Kidney (tissue), 14 donors: ENCODE results near the gene HMGN2. TPM values are rescaled to one million over a fixed set of nuclear protein-coding genes. Genes with fewer than 3 reads are reported as not detected.

Source experiments
- DNase-seq, 5 donors: peaks; one replicate each; pipeline ENCODE4 v3.0.0-alpha.2; 2013 to 2020
- FAIRE-seq: peaks from 2 replicates; lab custom pipeline; 2012; peaks lifted over from hg19 to GRCh38; lab: Jason Lieb, UNC
- H3K27ac ChIP-seq, 2 donors: one replicate each; pipeline ENCODE4 v1.7.0; 2013; ENCODE audit warnings: low read depth in 2 of 2, low read length in 2 of 2, inconsistent platforms in 1 of 2
- H3K27me3 ChIP-seq: one replicate; pipeline ENCODE4 v1.7.1; 2013; ENCODE audit warnings: low read length, inconsistent platforms; ENCODE audit not compliant: control insufficient read depth, insufficient read depth
- H3K36me3 ChIP-seq, 3 donors: one replicate each; pipeline versions ENCODE4 v1.7.0 to v1.7.1; 2013; ENCODE audit warnings: low read length in 3 of 3, control low read depth in 1 of 3, inconsistent platforms in 1 of 3; ENCODE audit not compliant: insufficient read depth in 3 of 3, control insufficient read depth in 2 of 3
- H3K4me1 ChIP-seq, 3 donors: one replicate each; pipeline versions ENCODE4 v1.7.0 to v1.7.1; 2013; ENCODE audit warnings: low read length in 3 of 3, inconsistent platforms in 1 of 3, low read depth in 1 of 3; ENCODE audit not compliant: control insufficient read depth in 2 of 3, insufficient read depth in 2 of 3
- H3K4me3 ChIP-seq, 3 donors: one replicate each; pipeline versions ENCODE4 v1.7.0 to v1.8.1; 2013; ENCODE audit warnings: low read length in 3 of 3, control low read depth in 1 of 3, inconsistent platforms in 1 of 3
- H3K9ac ChIP-seq, 3 donors: one replicate each; pipeline versions ENCODE4 v1.7.0 to v1.7.1; 2013; ENCODE audit warnings: low read length in 3 of 3, control low read depth in 1 of 3, inconsistent platforms in 1 of 3
- H3K9me3 ChIP-seq, 3 donors: one replicate each; pipeline versions ENCODE4 v1.7.0 to v1.7.1; 2013; ENCODE audit warnings: low read length in 3 of 3, control low read depth in 1 of 3, inconsistent platforms in 1 of 3; ENCODE audit not compliant: control insufficient read depth in 2 of 3, insufficient read depth in 1 of 3
- CTCF ChIP-seq: IDR thresholded peaks from 3 replicates; pipeline ENCODE4 v1.5.1; 2012; ENCODE audit warnings: mild to moderate bottlenecking, moderate library complexity, borderline replicate concordance; ENCODE audit not compliant: insufficient read depth; ENCODE audit errors: extremely low read depth
- intact Hi-C: fragments of 100-400 bp; cut with DNase I; formaldehyde crosslinking; loops from one replicate; pipeline ENCODE4 v1.11.1; 2022
- polyA plus RNA-seq: library from polyadenylated mRNA; stranded (reverse); fragments of 350-450 nt; fragmentation: Illumina TruSeq; extraction: RNeasy Lipid Tissue Mini Kit (QIAGEN cat#74804); gene quantifications from one replicate; pipeline ENCODE4 v1.2.3, GENCODE V29; 2014; ENCODE audit warnings: low read depth, low replicate concordance; ENCODE audit not compliant: insufficient read depth
- total RNA-seq: library from RNA; stranded (reverse); fragmentation: NEBNext Ultra II Directional; extraction: Animal tissue kit (Norgen Biotek cat#: 25700); gene quantifications from one replicate; pipeline ENCODE4 v1.2.1, GENCODE V29; 2021
- donor health status: control.
- donor health status: control.
- donor health status: control.
- donor health status: control.
- donor health status: control.
- donor health status: DM: yes; HTN: yes; CAD: no.
- donor health status: Normal renal cell carcinoma (clear cell type).

HMGN2 gene
- total and polyA plus RNA-seq, 2 donors from 2014 or later = 362 to 413 TPM

GRCh38 chr1:26478988-26479387 is 6.7 kb downstream of the HMGN2 start:
- Histone ChIP-seq H3K9me3 (no peaks in the 10 kb centered on the region), H3K27ac (no peak overlapping the region), H3K4me3 (no peak overlapping the region), H3K4me1 (peaks cover 0 to 3% (median 1%) of the 10 kb centered on the region in 3 donors), H3K27me3 (no peaks in the 10 kb centered on the region), H3K36me3 (peaks cover 8 to 27% (median 12%) of the 10 kb centered on the region in 3 donors), H3K9ac (no peak overlapping the region)
- DNase-seq (no peak), FAIRE-seq (no peak)
- intact Hi-C loops = no loop called here
- no peak for TF ChIP-seq CTCF

GRCh38 chr1:26482921-26483320 is 10.7 kb downstream of the HMGN2 start:
- H3K27ac ChIP-seq = no peak overlapping the region
- no peak for TF ChIP-seq CTCF
- no peak for FAIRE-seq
- no peaks in the 10 kb centered on the region for H3K27me3 ChIP-seq
- H3K4me3 ChIP-seq = no peak overlapping the region
- intact Hi-C loops = no loop called here
- H3K36me3 ChIP-seq = peaks cover 0 to 3% (median 0%) of the 10 kb centered on the region in 3 donors
- H3K9me3 ChIP-seq = no peaks in the 10 kb centered on the region
- H3K4me1 ChIP-seq = no peaks in the 10 kb centered on the region
- DNase-seq = no peak
- no peak overlapping the region for H3K9ac ChIP-seq

- TF ChIP-seq CTCF = no peak
- DNase-seq (no peak), FAIRE-seq (no peak)
- Histone ChIP-seq H3K36me3 (no peaks in the 10 kb centered on the region), H3K27me3 (no peaks in the 10 kb centered on the region), H3K9ac (no peak overlapping the region), H3K27ac (no peak overlapping the region), H3K9me3 (no peaks in the 10 kb centered on the region), H3K4me3 (no peak overlapping the region), H3K4me1 (no peaks in the 10 kb centered on the region)
- intact Hi-C loops = no loop called here
Observed at GRCh38 chr1:26483980-26484379, 11.7 kb downstream of the HMGN2 start.

- H3K9ac ChIP-seq = no peak overlapping the region
- H3K27me3 ChIP-seq = no peaks in the 10 kb centered on the region
- no peak for TF ChIP-seq CTCF
- intact Hi-C loops = no loop called here
- H3K9me3 ChIP-seq = no peaks in the 10 kb centered on the region
- no peak overlapping the region for H3K4me3 ChIP-seq
- DNase-seq (no peak), FAIRE-seq (no peak)
- no peak overlapping the region for H3K27ac ChIP-seq
- no peaks in the 10 kb centered on the region for H3K4me1 ChIP-seq
- no peaks in the 10 kb centered on the region for H3K36me3 ChIP-seq
Observed at GRCh38 chr1:26490155-26490554, 17.9 kb downstream of the HMGN2 start.
